RWPE1 (cell line): Measurements from ENCODE around the gene SDF2.

Experiments used
- CTCF ChIA-PET: fragments of 350-600 bp; sonication (Branson Sonifier 250); formaldehyde crosslinking; extraction: SDS; loops from one replicate; lab custom pipeline; 2021; lab: Yijun Ruan, JAX
- POLR2A ChIA-PET: fragments of 400-600 bp; formaldehyde crosslinking; extraction: SDS; loops from one replicate; lab custom pipeline; 2020; ENCODE audit warnings: antibody characterized with exemption; ENCODE audit not compliant: low non-redundant PET; lab: Yijun Ruan, JAX
- DNase-seq: peaks from one replicate; pipeline ENCODE4 v3.0.0; 2012; ENCODE audit warnings: low spot score
- H3K27ac ChIP-seq: fragments of 450-650 bp; 2 replicates; pipeline ENCODE4 v1.5.1; 2017
- TF ChIP-seq, protein P1 (sequence below): fragments of 450-650 bp; conservative IDR thresholded peaks from 2 replicates; pipeline ENCODE4 v1.5.1; 2017; ENCODE audit warnings: low read depth, mild to moderate bottlenecking

SDF2 gene

GRCh38 chr17:28657756-28658155 lies 4.0 kb downstream of the SDF2 start:
- POLR2A ChIA-PET, result interaction anchor here (1.1 kb wide), 2 partner anchors 11 to 13 kb away, joined by 3 to 5 read pairs; partner anchors contain the start of gene BLTP2
- TF ChIP-seq, protein P1, sequence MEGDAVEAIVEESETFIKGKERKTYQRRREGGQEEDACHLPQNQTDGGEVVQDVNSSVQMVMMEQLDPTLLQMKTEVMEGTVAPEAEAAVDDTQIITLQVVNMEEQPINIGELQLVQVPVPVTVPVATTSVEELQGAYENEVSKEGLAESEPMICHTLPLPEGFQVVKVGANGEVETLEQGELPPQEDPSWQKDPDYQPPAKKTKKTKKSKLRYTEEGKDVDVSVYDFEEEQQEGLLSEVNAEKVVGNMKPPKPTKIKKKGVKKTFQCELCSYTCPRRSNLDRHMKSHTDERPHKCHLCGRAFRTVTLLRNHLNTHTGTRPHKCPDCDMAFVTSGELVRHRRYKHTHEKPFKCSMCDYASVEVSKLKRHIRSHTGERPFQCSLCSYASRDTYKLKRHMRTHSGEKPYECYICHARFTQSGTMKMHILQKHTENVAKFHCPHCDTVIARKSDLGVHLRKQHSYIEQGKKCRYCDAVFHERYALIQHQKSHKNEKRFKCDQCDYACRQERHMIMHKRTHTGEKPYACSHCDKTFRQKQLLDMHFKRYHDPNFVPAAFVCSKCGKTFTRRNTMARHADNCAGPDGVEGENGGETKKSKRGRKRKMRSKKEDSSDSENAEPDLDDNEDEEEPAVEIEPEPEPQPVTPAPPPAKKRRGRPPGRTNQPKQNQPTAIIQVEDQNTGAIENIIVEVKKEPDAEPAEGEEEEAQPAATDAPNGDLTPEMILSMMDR, result no peak
- DNase-seq, result no peak
- CTCF ChIA-PET, result interaction anchor here (0.7 kb wide), 1 partner anchor 13 kb away, joined by 7 read pairs; the partner anchor contains the start of gene BLTP2
- H3K27ac ChIP-seq, result peak overlapping the region; percentile 16; the same call in 1 of the 2 replicates

- H3K27ac ChIP-seq, result peak overlapping the region; percentile 15; the same call in 1 of the 2 replicates
- DNase-seq, result no peak
- ChIA-PET POLR2A (no interaction called here), CTCF (interaction anchor here (1.4 kb wide), 1 partner anchor 9 kb away, joined by 3 read pairs; no protein-coding TSS in a partner anchor)
- TF ChIP-seq, protein P1, result no peak
Observed at GRCh38 chr17:28655160-28655559, 6.5 kb downstream of the SDF2 start.

DNA sequence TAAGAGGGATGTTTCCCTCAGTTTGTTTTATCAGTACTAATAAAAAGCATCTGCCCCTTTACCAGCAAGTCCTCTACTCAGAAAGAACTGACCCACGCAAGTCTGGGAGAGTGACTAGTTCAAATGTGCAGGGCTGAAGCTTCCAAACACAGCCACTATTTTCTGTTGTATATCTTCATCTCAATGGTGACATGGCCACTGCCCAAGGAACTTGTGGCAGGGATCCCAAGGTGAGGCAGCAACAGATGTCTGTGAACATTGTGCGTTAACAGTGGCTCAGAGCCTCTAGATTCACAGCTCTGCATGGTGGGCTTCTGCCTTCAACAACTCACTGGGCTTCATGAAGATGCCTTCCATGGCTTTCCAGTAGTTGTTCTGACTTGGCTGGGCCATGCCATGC lies 13.0 kb downstream of the SDF2 start:
- CTCF ChIA-PET, result interaction anchor here (0.9 kb wide), 1 partner anchor 13 kb away, joined by 4 read pairs; the partner anchor contains the start of genes SDF2 and SUPT6H
- TF ChIP-seq, protein P1, result no peak
- POLR2A ChIA-PET, result interaction anchor here (1.5 kb wide), 1 partner anchor 13 kb away, joined by 4 read pairs; the partner anchor contains the start of gene SDF2
- no peak for DNase-seq
- H3K27ac ChIP-seq, result peak overlapping the region; percentile 27; the same call in 1 of the 2 replicates

GRCh38 chr17:28646039-28646754 lies 15.5 kb downstream of the SDF2 start:
- TF ChIP-seq, protein P1, result no peak
- H3K27ac ChIP-seq, result peak overlapping the region; percentile 45

GRCh38 chr17:28645576-28645939 lies 16.1 kb downstream of the SDF2 start:
- DNase-seq, result no peak
- ChIA-PET POLR2A (interaction anchor here (0.6 to 2.2 kb wide), 4 partner anchors 11 to 233 kb away, joined by 3 to 7 read pairs (median 4); partner anchors contain the start of gene RPL23A), CTCF (interaction anchor here (0.6 to 1.1 kb wide), 3 partner anchors 12 to 320 kb away, joined by 3 to 7 read pairs (median 4); no protein-coding TSS in a partner anchor)
- TF ChIP-seq, protein P1, result no peak
- peak overlapping the region; percentile 75 for H3K27ac ChIP-seq

More at GRCh38 chr17:28646039-28646754, 15.5 kb downstream of the SDF2 start:
- DNase-seq, result no peak
- POLR2A ChIA-PET, result interaction anchor here (1.4 kb wide), 1 partner anchor 11 kb away, joined by 3 read pairs; no protein-coding TSS in a partner anchor
- CTCF ChIA-PET, result interaction anchor here (0.7 to 1.6 kb wide), 4 partner anchors 9 to 696 kb away, joined by 3 to 5 read pairs (median 4); no protein-coding TSS in a partner anchor

- H3K27ac ChIP-seq, result peak within 1 kb of the TSS; percentile 75
- ChIA-PET CTCF (interaction anchor here (0.6 to 1.1 kb wide), 3 partner anchors 12 to 321 kb away, joined by 3 to 7 read pairs (median 4); no protein-coding TSS in a partner anchor), POLR2A (interaction anchor here (0.6 to 2.2 kb wide), 5 partner anchors 11 to 234 kb away, joined by 3 to 7 read pairs (median 4); partner anchors contain the start of gene RPL23A)
Observed at GRCh38 chr17:28644787-28645575, 16.7 kb downstream of the SDF2 start, which contains the start of gene BLTP2. TSS of gene BLTP2 (minus strand) at chr17:28645158. CDS start at chr17:28645056, 102 bp downstream.

More at GRCh38 chr17:28644787-28645575, 16.7 kb downstream of the SDF2 start, which contains the start of gene BLTP2:
- TF ChIP-seq, protein P1, result no peak
- peak; percentile 98 for DNase-seq
